Measurements from ENCODE around the gene TMEM139.

Gene TMEM139

DNA sequence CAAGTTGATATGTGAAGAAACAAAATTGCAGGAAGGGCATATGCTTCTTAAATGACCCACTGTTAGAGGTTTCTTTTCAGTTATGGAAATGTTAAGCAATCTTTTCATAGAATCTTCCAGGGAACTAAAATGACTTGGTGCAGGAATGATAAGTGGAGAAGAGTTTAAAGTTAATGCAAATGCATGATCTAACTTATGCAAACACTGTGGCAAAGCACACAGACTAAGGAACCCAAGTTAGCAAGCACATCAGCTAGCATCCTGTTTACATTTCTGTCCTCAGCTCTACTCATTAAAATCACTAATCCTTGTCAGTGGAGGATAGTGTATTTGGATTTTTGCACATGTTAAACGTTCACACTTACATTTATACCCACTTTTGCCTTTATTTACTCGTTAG lies 40.5 kb downstream of the TMEM139 start:
- no peak for DNase-seq (ENCODE audit: low read depth)

DNA sequence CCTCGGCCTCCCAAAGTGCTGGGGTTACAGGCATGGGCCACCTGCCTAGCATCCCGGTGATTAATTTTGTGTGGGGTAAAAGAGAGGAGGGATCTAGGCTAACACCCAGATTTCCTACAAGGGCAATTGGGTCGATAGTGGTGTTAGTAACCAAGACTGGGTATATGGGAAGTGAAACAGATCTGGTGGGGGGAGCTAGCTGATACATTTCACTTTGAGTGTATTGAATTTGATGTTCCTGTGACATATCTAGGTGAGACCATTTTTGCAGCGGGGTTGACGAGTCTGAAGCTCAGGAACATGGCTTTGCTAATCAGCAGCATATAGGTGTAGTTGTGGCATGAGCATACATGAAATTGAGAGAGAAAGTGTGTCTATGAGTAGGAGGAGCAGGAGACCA lies 43.1 kb downstream of the TMEM139 start:
- DNase-seq (ENCODE audit: low read depth), result no peak

GRCh38 chr7:143329471-143330170 lies 44.9 kb downstream of the TMEM139 start:
- no peak for DNase-seq (ENCODE audit: low read depth)

GRCh38 chr7:143331179-143331801 lies 46.5 kb downstream of the TMEM139 start:
- DNase-seq (ENCODE audit: low read depth), result no peak

DNA sequence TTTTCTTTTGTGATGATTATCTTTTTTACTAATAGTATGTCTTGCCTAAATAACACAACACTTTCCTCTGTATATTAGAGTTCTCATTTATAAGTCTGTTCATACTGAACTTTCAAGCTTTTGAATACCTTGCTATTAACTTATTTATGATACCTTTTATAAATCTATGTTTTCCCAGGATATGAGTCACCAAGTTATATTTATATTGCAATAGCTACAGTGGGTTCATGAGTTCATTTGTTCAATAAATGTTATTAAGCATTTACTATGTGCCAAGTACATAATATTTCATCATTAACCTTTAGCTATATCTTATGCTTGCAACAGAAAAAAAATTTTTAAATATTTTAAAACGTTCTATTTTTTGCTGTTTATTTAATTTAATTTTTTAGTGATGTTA lies 49.5 kb downstream of the TMEM139 start:
- no peak for DNase-seq (ENCODE audit: low read depth)

- no peak for DNase-seq (ENCODE audit: low read depth)
Measured at GRCh38 chr7:143337216-143337615, 52.5 kb downstream of the TMEM139 start.

All from activated T-helper 9 cell treated with anti-CD3 and anti-CD28 coated beads, Interleukin-2, amount 50 U/mL, for 16 hours (primary cell).